B cell (primary cell): Measurements from ENCODE around the gene NASP. TPM values are rescaled to one million over a fixed set of nuclear protein-coding genes. Genes with fewer than 3 reads are reported as not detected.

Experiments
- ATAC-seq: fragments of 200-7000 bp; cut with Tn5 transposase; one replicate; pipeline ENCODE4 v1.10.0; 2021; ENCODE audit warnings: low read depth, mild to moderate bottlenecking, moderate number of reproducible peaks, moderate library complexity
- CTCF ChIA-PET: fragments of 350-600 bp; sonication (Branson Sonifier 250); formaldehyde crosslinking; loops from one replicate; lab custom pipeline; 2021; ENCODE audit warnings: antibody characterized with exemption, inconsistent platforms; lab: Charles Lee
- POLR2A ChIA-PET: fragments of 350-600 bp; sonication (Branson Sonifier 250); formaldehyde crosslinking; loops from one replicate; lab custom pipeline; 2021; ENCODE audit warnings: antibody characterized with exemption; lab: Charles Lee
- DNase-seq: peaks from one replicate; pipeline ENCODE4 v3.0.0; 2013
- H2AFZ ChIP-seq: 2 replicates; pipeline ENCODE4 v1.6.1; 2012; ENCODE audit warnings: mild to moderate bottlenecking, low read depth, low read length; ENCODE audit not compliant: insufficient read depth, poor library complexity, severe bottlenecking
- H3K27ac ChIP-seq, 2 donors: 1 replicate in 1 of 2; 2 replicates in 1 of 2; pipeline ENCODE4 v1.5.1; 2012 to 2013; ENCODE audit warnings: low read length in 2 of 2, mild to moderate bottlenecking in 2 of 2, moderate library complexity in 1 of 2
- H3K27me3 ChIP-seq, 4 experiments: fragments of 200-600 bp in 1 of 4; sonication (generic) in 1 of 4; replicated peaks in 1 of 4; 1 replicate in 2 of 4; 2 replicates in 2 of 4; pipeline versions ENCODE4 v1.6.1 to v1.7.0; 2013 to 2016; ENCODE audit warnings: low read length in 3 of 4, mild to moderate bottlenecking in 2 of 4, mixed read lengths in 1 of 4, moderate library complexity in 1 of 4; ENCODE audit not compliant: insufficient read depth in 4 of 4, control insufficient read depth in 3 of 4; ENCODE audit errors: control extremely low read depth in 1 of 4
- H3K36me3 ChIP-seq, 2 experiments: replicated peaks in 1 of 2; 1 replicate in 1 of 2; 2 replicates in 1 of 2; pipeline versions ENCODE4 v1.6.1 to v1.7.1; 2013; ENCODE audit warnings: low read length in 1 of 2; ENCODE audit not compliant: insufficient read depth in 2 of 2, control insufficient read depth in 1 of 2; ENCODE audit errors: control extremely low read depth in 1 of 2, extremely low read depth in 1 of 2
- H3K4me1 ChIP-seq, 2 donors: fragments of 200-600 bp in 1 of 2; sonication (generic) in 1 of 2; 1 replicate in 1 of 2; 2 replicates in 1 of 2; pipeline versions ENCODE4 v1.5.1 to v1.6.1; 2013 to 2017; ENCODE audit warnings: low read length in 2 of 2; ENCODE audit not compliant: control insufficient read depth in 2 of 2, insufficient read depth in 2 of 2
- H3K4me2 ChIP-seq: replicated peaks from 2 replicates; pipeline ENCODE3; 2012; ENCODE audit warnings: mild to moderate bottlenecking, low read depth, low read length; ENCODE audit not compliant: poor library complexity, severe bottlenecking
- H3K4me3 ChIP-seq, 5 experiments: fragments of 200-600 bp in 1 of 5; sonication (generic) in 1 of 5; 1 replicate in 3 of 5; 2 replicates in 2 of 5; pipeline versions ENCODE4 v1.5.1 to v1.7.0; 2011 to 2016; ENCODE audit warnings: low read length in 4 of 5, mild to moderate bottlenecking in 4 of 5, low read depth in 2 of 5, control low read depth in 1 of 5, moderate library complexity in 1 of 5; ENCODE audit not compliant: insufficient read depth in 1 of 5; ENCODE audit errors: control extremely low read depth in 1 of 5, extremely low read depth in 1 of 5
- H3K79me2 ChIP-seq: fragments of 200-600 bp; sonication (generic); one replicate; pipeline ENCODE4 v1.6.0; 2016; ENCODE audit warnings: low read length; ENCODE audit not compliant: control insufficient read depth, insufficient read depth
- H3K9ac ChIP-seq: fragments of 200-600 bp; sonication (generic); 2 replicates; pipeline ENCODE4 v1.6.1; 2017; ENCODE audit warnings: mild to moderate bottlenecking, low read length, moderate library complexity
- H3K9me3 ChIP-seq, 3 donors: one replicate each; pipeline versions ENCODE4 v1.6.1 to v1.7.1; 2013; ENCODE audit warnings: low read length in 2 of 3; ENCODE audit not compliant: control insufficient read depth in 2 of 3, insufficient read depth in 1 of 3; ENCODE audit errors: control extremely low read depth in 1 of 3
- H4K20me1 ChIP-seq: 2 replicates; pipeline ENCODE4 v1.6.0; 2012; ENCODE audit warnings: mild to moderate bottlenecking, low read length; ENCODE audit not compliant: insufficient read depth, control insufficient read depth, poor library complexity, severe bottlenecking
- H3K27ac Mint-ChIP-seq: one replicate; pipeline ENCODE4 v1.8.0; 2021; ENCODE audit warnings: mixed read lengths
- H3K27me3 Mint-ChIP-seq: one replicate; pipeline ENCODE4 v1.8.0; 2021; ENCODE audit warnings: mixed read lengths
- H3K4me1 Mint-ChIP-seq: one replicate; pipeline ENCODE4 v1.8.0; 2021; ENCODE audit warnings: mixed read lengths
- H3K4me3 Mint-ChIP-seq: one replicate; pipeline ENCODE4 v1.8.0; 2021; ENCODE audit warnings: mixed read lengths
- H3K9me3 Mint-ChIP-seq: one replicate; pipeline ENCODE4 v1.8.0; 2022; ENCODE audit warnings: mixed read lengths; ENCODE audit not compliant: insufficient read depth
- EZH2 ChIP-seq: IDR thresholded peaks from 2 replicates; pipeline ENCODE4 v1.6.1; 2012; ENCODE audit warnings: borderline replicate concordance, low read depth, mild to moderate bottlenecking, moderate library complexity, low read length; ENCODE audit not compliant: insufficient read depth, poor library complexity, severe bottlenecking
- WGBS: methylation state at CpG from one replicate; pipeline ENCODE4 v1.1.5; 2013; ENCODE audit warnings: missing lambda C conversion rate; ENCODE audit not compliant: insufficient coverage; 5-methylcytosine and 5-hydroxymethylcytosine counted together
- intact Hi-C: fragments of 100-400 bp; cut with micrococcal nuclease; formaldehyde crosslinking; loops from one replicate; pipeline ENCODE4 v1.10.0; 2022
- polyA plus RNA-seq: library from polyadenylated mRNA; depleted of rRNA; stranded (reverse); fragments of >200 nt; gene quantifications from 2 replicates; pipeline ENCODE4 v1.2.3, GENCODE V29; 2012
- total RNA-seq, 2 donors: library from RNA; stranded (reverse); fragments of 120-200 nt in 1 of 2; gene quantifications; 1 replicate in 1 of 2; 2 replicates in 1 of 2; pipeline versions ENCODE4 v1.2.3 to v1.2.4, GENCODE V29; 2013 to 2022
- TF ChIP-seq, protein P1 (sequence below): fragments of 200-600 bp; IDR thresholded peaks from one replicate; pipeline ENCODE4 v1.8.0; 2022; ENCODE audit warnings: antibody characterized with exemption, mild to moderate bottlenecking

NASP gene
- total and polyA plus RNA-seq, 2 donors (not counting 1 experiment from before 2014, with no cell fraction given), result 61.0 to 151 TPM

DNA sequence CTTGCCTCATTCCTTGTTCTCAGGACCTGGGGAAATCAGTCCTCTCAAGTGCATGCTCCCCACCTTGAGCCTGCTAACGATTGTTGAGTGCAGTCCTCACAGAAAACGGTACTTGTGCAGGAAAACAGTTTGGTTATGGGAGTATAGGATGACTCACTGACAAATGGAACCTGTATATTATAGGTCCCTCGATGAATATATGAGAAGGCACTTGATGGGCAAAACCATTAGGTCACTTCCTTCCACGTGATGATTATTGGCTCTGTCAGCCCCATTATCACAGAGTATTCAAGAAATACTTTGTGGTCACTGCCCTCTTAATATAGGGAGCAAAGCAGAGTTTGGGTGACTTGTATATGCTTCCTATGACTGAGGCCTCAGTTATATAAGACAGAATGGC is 33.8 kb downstream of the NASP start:
- no peak overlapping the region for H2AFZ ChIP-seq
- H3K36me3 ChIP-seq, result peaks cover 4 to 73% of the 10 kb centered on the region in 2 experiments
- POLR2A ChIA-PET, result no interaction called here
- WGBS, result 84% methylated on average over 2 of the region's 4 CpGs
- peaks cover 12 to 16% of the 10 kb centered on the region in 2 donors for H3K4me1 ChIP-seq
- no peak overlapping the region for H3K4me2 ChIP-seq
- no peaks in the 10 kb centered on the region for H3K79me2 ChIP-seq
- H3K9me3 ChIP-seq, result no peaks in the 10 kb centered on the region
- no peak for TF ChIP-seq EZH2
- TF ChIP-seq, protein P1, sequence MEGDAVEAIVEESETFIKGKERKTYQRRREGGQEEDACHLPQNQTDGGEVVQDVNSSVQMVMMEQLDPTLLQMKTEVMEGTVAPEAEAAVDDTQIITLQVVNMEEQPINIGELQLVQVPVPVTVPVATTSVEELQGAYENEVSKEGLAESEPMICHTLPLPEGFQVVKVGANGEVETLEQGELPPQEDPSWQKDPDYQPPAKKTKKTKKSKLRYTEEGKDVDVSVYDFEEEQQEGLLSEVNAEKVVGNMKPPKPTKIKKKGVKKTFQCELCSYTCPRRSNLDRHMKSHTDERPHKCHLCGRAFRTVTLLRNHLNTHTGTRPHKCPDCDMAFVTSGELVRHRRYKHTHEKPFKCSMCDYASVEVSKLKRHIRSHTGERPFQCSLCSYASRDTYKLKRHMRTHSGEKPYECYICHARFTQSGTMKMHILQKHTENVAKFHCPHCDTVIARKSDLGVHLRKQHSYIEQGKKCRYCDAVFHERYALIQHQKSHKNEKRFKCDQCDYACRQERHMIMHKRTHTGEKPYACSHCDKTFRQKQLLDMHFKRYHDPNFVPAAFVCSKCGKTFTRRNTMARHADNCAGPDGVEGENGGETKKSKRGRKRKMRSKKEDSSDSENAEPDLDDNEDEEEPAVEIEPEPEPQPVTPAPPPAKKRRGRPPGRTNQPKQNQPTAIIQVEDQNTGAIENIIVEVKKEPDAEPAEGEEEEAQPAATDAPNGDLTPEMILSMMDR, result no peak
- H3K9me3 Mint-ChIP-seq, result no peaks in the 10 kb centered on the region
- no peak overlapping the region for H3K27ac ChIP-seq
- peaks cover 24% of the 10 kb centered on the region for H3K4me1 Mint-ChIP-seq
- no peak for DNase-seq
- no peaks in the 10 kb centered on the region for H3K27me3 ChIP-seq
- CTCF ChIA-PET, result no interaction called here
- no peak for ATAC-seq
- no peak overlapping the region for H3K4me3 Mint-ChIP-seq
- H3K4me3 ChIP-seq, result no peak overlapping the region
- H3K27ac Mint-ChIP-seq, result no peak overlapping the region
- intact Hi-C loops, result no loop called here
- H3K9ac ChIP-seq, result no peak overlapping the region
- H3K27me3 Mint-ChIP-seq, result no peaks in the 10 kb centered on the region
- H4K20me1 ChIP-seq, result peaks cover 24% of the 10 kb centered on the region

DNA sequence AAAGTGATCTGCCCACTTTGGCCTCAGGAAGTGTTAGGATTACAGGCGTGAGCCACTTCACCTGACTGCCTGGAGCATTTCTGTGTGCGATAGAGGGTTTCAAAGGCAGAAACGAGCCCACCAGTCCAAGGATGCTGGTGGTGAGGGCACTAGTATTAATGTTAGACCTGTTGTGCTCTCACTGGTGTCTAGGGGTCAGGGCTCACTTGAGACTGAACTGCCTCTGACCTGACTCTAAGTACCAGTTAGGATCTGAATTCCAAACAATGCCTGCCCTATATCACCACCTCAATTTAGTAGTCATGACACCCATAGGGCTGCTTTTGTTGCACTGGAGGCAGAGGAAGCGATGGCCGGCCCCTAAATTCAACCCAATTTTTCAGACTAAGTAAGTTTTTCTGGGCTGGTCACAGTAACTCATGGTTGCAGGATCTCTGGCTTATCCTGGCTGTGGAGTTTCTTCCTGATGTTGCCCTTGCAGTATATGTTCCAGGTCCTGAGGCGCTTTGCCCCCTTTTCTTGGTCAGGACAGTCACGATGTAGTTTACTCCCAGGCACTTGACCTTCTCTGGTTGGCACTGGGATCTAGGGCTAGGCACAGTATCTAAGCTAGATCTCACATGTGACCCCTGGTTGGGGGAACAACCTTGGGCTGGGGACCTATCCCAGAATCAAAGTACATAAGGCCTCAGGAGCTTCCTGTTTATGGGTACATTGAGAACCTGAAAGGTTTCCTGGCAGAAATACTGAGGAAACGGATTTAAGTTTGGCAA is 35.5 kb downstream of the NASP start:
- Histone ChIP-seq H3K4me2 (no peak overlapping the region), H3K4me3 (no peak overlapping the region), H3K9ac (no peak overlapping the region), H3K27ac (no peak overlapping the region), H2AFZ (no peak overlapping the region), H3K27me3 (no peaks in the 10 kb centered on the region), H3K9me3 (peaks cover 0 to 10% (median 0%) of the 10 kb centered on the region in 3 donors), H3K79me2 (no peaks in the 10 kb centered on the region), H3K4me1 (peaks cover 12 to 16% of the 10 kb centered on the region in 2 donors), H3K36me3 (peaks cover 9 to 59% of the 10 kb centered on the region in 2 experiments), H4K20me1 (peaks cover 19% of the 10 kb centered on the region)
- 66% methylated on average over 7 of the region's 8 CpGs for WGBS
- no peak overlapping the region for H3K27ac Mint-ChIP-seq
- no peaks in the 10 kb centered on the region for H3K27me3 Mint-ChIP-seq
- DNase-seq, result no peak
- no peak overlapping the region for H3K4me3 Mint-ChIP-seq
- H3K9me3 Mint-ChIP-seq, result no peaks in the 10 kb centered on the region
- intact Hi-C loops, result no loop called here
- ChIA-PET POLR2A (no interaction called here), CTCF (no interaction called here)
- peaks cover 24% of the 10 kb centered on the region for H3K4me1 Mint-ChIP-seq
- TF ChIP-seq EZH2, result no peak
- TF ChIP-seq, protein P1, result no peak
- ATAC-seq, result no peak
